GM19240 (cell line): ENCODE results near the gene ADAMTS12.

Source experiments
- DNase-seq: peaks from one replicate; pipeline ENCODE4 v3.0.0; 2011; ENCODE audit warnings: low spot score; ENCODE audit not compliant: insufficient read length

Gene ADAMTS12

DNA sequence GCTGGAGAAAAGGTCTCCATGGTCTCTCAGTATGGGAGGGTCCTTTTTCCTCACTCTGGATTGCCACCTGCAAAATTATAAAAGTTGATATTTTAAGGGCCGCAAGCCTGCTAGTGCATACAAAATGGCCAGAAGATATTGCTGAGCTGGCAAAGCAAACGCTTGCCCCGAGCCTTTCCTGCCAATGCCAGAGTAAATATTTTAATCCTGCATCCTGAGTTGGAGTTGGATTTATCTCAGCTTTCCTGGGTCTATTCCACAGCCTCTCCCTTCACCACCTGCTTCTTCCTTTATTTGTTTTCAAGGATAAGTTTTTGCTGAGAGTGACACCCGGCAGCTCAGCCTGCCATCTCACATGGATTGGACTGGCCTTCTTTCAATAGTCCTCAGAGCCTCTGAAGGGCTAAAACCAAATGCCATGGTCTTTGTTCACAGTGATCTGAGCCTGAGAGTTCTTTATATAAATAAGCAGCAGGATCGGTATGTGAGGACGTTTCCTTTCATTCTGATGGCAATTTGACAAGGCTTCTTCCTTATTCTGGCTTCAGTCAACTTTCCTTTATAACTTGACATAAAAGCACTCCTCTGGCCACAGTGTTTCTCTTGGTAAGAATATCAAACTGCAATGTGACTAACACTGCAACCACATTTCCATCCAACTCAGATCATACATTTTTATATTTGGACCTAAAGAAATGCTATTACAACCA lies 170.1 kb downstream of the ADAMTS12 start:
- no peak for DNase-seq

DNA sequence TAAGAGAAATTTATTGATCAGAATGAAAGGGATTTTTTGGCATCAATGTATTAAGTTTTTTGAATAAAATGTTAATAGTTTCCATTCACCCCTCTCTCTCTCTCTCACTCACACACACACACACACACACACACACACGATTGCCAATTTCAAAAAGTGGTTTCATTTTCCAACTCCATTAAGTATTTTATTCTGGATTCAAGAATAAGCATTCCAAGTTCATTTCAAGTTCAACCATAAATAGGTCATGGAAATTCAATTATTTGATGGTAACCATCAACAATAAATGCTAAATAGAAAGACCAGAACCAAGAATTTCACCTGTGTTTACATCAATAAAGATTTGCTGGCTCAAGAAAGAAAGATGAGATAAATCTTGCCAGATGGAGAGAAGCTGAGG lies 171.6 kb downstream of the ADAMTS12 start:
- no peak for DNase-seq

DNA sequence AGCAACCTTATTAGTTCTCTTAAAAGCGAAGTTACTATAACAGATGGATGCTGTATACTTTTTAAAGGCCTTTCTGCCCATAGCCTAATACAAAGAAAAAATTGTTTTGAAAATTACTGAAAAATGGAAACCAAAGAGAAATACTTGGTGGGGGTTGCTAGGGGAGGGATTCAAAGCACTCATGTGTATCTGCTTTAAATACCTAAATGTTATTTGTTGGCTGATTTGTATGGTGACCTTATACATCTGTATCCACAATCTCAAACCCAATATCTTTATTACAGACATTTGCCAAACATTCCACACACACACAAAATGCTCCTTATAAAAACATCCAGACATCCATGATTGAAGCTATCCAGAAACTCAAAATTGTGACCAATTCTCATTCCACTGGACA lies 172.0 kb downstream of the ADAMTS12 start:
- no peak for DNase-seq

DNA sequence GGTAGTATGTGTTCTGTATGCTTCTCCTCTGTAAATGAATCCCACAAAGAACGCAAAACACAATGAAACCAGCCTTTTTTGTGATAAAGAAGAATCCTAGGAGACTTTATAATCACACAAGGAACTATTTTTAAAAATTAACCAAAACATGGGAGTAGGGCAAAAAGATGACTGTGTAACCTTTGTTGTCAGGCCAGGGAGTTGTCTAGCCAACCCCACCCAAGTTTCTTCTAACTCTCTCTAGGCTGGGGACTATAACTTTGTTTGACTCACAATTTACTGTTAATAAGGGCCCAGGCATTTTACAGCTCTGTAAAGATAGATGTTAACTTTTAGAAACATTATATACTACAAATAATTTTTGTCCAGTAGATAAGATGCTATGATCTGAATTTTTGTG lies 176.1 kb downstream of the ADAMTS12 start:
- no peak for DNase-seq

DNA sequence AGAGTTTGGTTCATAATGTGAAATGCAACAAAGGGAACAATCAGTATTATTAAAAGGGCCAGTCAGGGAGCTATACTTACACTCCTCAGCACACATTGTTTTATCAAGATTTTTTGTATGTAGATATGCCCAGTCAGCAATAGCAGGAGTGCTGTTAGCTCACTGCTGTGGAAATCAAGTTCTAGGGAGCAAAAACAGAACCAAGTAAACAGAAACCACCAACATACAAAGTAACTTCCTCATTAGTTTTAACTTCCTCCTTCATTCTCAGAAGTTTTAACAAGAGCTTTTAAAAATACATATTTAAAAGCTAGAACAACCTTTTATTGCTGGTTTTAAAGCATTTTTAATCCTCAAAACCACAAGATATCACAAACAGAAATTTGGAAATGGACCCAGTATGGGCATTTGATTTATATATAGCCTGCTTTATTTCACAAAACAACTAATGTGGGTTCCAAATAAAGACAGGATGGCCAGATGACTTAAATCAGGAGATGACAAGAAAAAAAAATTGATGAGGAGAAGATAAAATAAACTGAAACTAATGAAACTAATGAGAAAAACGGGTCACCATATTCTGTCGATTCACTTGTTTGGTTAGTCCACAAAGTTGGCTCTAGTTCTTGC lies 178.5 kb downstream of the ADAMTS12 start:
- no peak for DNase-seq

DNA sequence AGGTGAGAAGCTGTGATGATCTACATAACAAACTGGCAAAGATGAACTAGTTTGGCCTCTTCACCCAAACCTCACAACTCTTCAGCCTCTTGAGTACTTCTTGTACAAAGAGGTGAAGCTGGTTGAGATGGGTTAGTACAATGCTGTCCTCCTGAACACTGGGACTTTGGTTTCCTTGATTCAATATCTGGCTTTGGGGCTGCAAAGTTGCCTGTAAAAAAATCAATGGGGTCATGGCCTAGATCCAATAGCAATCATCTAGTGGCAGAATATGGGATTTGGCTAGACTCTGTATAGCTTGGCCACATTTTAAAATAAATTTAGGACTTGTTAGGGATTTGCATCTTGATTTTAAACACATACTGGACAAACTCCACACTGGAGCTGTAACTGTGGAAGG lies 179.1 kb downstream of the ADAMTS12 start:
- no peak for DNase-seq

DNA sequence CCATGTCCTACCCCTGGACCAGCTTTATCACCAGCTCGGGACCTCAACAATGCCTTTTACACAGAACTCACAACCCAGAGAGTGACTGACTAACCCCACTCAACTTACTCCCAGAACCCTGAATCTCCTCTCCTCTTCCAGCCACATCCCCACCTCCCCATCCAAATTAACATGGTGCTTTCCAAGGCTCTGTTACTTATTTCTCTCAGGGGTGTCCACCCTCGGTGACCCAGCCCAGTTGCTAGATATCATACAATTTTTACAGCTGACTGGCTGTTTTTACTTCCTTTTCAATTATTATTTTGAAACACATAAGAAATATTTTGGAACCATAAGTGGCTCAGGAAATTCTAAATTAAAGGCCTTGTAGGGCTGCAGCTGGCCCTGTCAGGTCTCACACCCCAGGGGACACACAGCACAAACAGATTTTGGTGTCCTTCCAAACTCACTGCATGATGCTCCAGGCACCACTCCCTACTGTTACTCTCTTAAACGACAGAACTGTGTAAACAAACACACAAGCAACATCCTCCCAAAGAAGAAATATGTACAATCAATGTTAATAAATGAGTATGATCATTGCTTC lies 180.6 kb downstream of the ADAMTS12 start:
- no peak for DNase-seq

DNA sequence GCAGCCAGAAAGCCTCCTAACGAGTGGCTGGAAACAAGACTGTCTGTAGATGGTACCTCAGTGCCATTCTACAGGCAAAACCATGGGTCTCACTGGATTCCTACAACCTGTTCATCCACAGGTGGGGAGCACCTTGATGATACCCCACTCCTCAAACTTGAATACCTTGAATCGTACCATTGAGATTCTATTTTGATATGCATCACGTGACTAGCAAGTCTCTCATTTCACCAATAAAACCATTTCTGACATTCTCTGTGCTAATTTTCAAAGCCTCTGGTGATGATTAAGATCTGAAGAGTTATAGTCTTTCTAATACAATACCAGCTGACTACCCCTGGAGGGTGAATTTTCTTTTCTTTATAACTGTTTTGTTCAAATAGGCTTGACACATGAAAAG lies 188.9 kb downstream of the ADAMTS12 start:
- no peak for DNase-seq

DNA sequence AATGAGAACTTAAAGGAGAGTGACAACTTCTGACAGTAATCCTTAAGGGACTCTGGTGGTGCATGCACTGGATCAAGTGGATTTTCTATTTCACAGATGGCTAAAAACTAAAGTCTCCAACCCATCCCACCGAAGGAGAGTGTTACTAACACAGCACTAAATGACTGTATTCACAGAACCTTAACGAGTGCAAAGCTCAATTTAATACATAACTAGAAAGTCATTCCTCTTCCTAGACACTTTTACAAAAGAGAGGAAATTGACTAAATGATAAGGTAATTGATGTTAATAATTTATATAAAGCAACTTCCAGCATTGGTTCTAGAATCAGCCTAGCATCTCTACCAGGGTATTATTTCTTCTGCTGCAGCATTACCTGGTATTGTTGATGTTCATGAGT lies 189.8 kb downstream of the ADAMTS12 start:
- DNase-seq = no peak

DNA sequence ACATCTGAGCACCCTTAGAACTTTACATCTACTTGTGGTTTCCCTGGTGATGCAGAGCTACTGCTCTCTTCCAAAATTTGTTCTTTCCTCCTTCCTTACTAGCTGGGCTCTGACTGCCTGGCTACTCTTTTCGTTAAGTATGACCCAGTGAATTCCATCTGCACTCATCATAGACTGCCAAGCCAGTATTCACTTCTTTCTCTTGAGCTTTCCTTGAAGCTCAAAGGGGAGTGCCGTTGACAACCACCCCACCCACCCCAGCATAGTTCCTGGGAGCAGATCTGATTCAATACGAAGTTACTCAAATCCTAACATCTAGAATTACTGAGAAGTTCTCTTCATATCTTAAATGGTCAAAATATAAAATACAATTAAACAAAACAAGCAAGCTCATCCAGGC lies 190.5 kb downstream of the ADAMTS12 start:
- no peak for DNase-seq

DNA sequence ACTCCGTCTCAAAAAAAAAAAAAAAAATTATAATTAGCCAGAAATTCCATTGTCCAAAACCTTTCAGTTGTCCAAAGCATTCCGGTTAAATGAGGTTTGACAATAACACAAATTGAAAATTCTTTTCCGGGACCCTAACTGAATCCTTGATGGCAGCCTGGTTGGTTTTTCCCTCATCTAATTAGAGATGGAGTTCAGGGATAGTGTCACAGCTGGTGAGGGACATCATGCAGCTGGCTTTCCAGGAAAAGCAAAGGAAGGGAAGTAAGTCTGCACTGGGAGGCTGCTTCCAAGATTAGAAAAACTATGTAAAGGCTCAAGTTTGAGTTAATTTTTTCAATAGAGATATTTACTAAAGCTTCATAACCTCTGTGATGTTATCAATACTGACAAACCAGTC lies 195.4 kb downstream of the ADAMTS12 start:
- DNase-seq = no peak

DNA sequence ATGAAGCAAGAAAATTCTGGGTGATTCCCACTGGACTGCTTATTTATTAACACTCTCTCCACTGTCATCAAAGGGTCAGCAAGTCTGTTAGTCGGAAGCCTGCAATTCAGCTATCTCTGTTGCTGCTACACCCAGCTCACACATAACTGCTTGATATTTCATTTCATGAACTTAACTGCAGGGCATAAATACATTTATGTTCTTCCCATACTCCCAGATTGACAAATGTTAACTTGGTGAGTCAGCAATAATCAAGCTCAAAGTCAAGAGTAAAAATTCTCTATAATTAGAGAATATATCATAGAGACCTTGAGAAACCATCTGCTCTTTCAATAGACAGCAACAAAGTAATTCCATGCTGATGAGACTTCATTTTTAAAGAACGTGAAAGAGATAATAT lies 198.8 kb downstream of the ADAMTS12 start:
- DNase-seq = no peak

DNA sequence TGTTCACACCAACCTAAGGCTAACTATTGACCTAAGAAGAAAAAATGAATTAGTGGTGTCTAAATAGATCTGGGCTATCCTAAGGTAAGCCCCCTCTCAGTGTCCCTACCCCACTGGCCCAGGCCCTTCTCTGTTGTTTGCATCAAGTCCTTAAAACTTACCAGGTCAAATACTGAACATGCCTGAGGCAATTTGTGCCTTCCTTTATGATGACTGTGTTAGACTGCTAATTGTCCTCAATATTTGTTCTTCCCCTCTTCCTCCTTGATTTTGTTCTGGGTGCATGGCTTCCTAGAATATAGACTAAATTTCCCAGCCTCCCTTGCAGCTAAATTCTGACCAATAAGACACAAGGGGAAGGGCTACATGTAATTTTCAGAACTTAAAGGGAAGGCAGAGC lies 199.9 kb downstream of the ADAMTS12 start:
- no peak for DNase-seq

DNA sequence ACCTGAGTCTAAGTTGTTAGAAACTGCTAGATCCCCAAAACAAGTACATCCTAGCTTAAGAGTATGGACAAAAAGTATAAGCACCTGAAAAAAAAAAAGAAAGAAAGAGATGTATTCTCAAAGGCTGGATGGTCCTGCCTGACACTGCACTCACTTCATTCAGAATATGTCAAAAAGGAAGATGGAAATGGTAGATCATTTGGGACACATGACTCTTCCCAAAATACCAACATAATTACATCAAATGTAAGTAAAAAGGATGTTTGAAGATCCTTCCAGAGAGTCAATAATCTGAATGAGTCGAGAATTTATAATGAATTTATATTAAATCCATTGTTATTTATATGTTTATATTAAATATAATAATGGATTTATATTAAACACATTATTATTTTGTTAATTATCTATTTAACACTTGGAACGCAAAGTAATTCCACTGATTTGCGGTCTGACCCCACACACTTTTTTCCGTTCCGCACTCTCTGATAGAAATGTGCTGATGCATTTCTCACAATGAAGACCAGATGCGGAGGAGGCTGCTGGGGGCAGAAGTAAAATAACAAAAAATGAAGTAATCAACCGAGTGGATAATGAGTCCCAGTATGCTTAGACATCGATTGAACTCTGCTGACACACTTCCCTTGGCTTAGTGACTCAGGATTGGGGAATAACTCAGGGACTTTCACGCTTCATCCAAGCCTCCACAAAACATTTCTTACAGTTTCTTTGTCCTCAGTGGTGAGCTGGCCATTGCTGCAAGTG lies 201.2 kb downstream of the ADAMTS12 start:
- no peak for DNase-seq

DNA sequence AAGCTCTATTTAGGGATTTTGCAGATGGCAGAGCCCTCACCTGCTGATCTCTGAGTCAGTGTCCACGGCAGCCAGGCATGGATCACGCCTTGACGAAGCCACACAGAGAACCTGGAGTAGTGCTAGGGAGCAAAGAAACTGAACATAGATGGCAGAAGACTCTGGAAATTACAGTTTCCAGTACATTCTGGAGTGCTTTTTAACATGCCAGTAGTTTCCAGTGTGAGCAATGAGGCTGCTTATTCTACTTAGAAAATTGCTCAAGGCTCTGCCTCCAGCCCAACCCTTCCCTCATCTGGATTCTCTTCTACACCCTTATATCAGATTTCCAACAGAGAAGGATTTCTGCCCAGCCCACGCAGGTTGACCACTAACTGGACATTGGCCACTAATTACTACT lies 203.3 kb downstream of the ADAMTS12 start:
- DNase-seq = no peak

DNA sequence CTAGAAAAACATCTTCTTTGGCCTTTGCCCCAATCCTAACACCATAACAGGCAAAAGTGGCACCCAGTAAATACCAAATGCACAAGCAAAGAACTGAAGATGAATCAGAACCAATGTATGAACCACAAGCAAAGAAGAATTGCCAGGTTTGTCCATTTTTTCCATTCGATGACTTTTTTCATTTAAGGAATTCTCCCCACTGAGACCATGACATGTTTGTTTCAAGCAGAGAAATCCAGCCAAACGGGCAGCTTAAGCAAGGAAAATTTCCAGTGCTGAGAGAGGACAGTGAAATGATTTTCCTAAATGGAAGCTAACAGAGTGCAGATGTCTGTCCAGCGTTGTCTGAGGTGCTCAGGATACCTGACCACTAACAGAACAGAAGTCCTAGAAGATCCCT lies 203.7 kb downstream of the ADAMTS12 start:
- no peak for DNase-seq

DNA sequence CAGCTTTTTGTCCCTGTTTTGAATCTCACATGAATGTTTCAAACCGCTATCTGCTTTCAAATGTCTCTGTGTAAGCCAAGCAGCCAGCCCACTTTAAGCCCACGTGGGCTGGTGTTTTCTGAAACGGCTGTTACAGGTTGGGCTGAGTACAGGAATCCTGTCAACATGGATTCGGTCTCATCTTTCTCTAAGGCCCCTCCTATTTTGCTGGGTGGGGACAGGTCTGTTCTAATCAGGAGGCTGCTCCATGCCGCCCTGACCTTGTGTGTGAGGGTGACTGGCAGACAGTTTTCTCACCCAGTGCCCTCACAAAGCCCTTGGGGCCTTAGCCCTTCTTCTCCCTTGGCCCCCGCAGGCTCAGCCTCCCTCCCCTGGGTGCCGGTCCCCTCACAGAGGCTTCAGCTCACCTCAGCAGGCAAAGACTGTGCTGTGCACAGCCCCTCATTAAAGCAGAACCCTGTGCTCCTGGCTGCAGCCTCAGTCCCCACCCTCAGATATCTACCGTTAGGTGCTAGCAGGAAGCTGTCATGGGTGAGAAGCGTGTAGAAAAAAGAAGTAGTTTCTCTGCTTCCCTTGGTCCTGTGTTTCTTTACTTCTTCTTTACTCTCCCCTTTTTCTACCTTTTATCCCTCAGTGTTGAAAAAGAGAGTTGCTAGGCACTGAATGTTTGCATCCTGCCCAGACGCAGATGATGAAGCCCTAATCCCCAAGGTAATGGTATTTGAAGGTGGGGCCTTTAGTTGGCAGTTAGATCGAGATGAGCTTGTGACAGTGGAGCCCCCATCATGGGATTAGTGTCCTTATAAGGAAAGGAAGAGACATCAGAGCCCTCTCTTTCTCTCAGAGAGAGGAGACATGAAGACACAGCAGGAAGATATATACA lies 205.7 kb downstream of the ADAMTS12 start:
- no peak for DNase-seq

DNA sequence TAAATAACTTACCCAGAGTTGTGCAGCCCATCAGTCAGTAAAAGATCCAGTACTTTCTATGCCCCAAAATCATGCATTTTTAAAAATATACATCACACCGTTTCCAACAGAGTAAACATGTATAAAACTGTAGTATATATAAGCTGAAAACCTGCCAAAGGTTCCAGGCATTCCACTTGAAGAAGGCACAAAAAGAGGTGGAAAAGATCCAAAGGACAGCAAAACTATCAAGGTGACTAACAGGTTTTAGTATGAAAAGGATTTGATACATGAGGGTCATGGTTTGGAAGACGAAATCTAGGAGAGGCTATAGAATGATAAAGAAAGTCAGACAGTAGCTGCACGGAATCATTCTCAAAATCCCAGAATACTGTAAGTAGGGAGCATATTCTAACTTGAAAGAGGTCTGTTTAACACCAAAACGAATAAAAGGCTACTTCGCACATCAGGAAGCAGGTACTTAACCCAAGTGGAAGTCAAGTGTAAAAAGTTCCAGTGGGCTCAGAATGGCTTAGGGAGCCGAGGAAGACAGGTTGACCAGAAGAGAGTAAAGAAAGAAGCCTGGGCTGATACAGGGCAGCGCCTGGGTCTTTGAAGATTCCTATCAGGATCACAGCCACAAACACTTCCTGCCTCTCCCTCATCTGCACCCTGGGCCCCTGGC lies 207.2 kb downstream of the ADAMTS12 start:
- no peak for DNase-seq

DNA sequence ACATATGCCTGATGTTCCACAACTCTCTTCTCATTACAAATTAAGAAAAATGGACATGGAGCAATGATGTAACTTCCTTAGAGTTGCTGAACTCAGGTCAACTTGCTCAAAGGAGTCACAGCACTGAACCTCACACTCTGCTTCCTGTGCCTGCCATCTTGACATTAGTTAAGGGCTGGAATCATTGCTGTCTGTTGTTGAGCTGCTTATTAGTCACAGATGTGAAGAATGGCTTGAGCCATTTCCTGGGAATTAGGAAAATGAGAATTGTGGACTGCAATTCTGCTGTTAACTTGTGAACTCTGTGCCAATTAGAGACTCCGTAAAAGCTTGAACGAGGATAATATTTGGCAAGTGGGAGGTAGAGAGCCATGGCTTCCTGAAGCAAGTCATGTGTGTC lies 212.0 kb downstream of the ADAMTS12 start:
- no peak for DNase-seq

DNA sequence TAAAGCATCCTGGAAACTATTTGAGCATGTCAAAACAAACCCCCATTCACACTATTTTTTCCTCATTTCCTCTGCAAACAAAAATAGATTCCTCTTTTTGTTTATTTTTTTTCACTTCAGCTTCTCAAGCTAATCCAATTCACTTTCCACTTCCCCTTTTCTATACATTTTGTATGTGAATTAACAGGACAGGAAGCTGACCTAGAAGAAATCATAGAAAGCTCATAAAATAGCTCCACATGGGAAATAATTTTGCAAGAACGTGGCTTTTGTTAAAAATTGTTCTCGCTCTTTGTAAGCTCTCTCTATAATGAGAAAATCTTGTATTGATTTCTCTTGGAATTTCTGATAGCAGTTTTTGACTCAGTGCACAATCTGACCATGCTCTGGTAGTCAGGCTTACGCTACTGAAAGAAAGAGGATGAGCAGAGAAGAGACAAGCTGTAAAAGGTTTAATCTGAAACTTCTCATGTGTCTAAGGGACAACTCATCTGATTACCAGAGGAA lies 215.8 kb downstream of the ADAMTS12 start:
- no peak for DNase-seq
